DND-41 (cell line): ENCODE measurements around the gene INSYN2A.

Experiments used
- CTCF ChIP-seq: IDR thresholded peaks from 2 replicates; pipeline ENCODE4 v1.5.1; 2012; ENCODE audit warnings: borderline replicate concordance, low read length, moderate library complexity, mild to moderate bottlenecking; ENCODE audit not compliant: poor library complexity, severe bottlenecking; ENCODE audit errors: extremely low read depth
- EZH2 ChIP-seq: IDR thresholded peaks from 3 replicates; pipeline ENCODE4 v1.6.1; 2012; ENCODE audit warnings: borderline replicate concordance, low read depth, mild to moderate bottlenecking, moderate library complexity, low read length, inconsistent platforms; ENCODE audit not compliant: severe bottlenecking

GRCh38 chr10:127151541-127151940 is 44.9 kb downstream of the INSYN2A start:
- no peak for TF ChIP-seq CTCF
- TF ChIP-seq EZH2, result no peak
